Fibroblast of lung (primary cell): ENCODE results near the gene EDA. TPM values are rescaled to one million over a fixed set of nuclear protein-coding genes. Genes with fewer than 3 reads are reported as not detected.

Experiments used
- DNase-seq, 2 donors: peaks; one replicate each; pipeline versions ENCODE4 v3.0.0 to v3.0.0-alpha.2; 2010; ENCODE audit warnings: low read depth in 2 of 2
- H2AFZ ChIP-seq: 2 replicates; pipeline ENCODE4 v1.5.1; 2012; ENCODE audit warnings: low read length, control low read depth, inconsistent platforms
- H3K27ac ChIP-seq: 2 replicates; pipeline ENCODE4 v1.5.1; 2011; ENCODE audit warnings: low read length, control low read depth; ENCODE audit not compliant: insufficient read depth
- H3K27me3 ChIP-seq: 2 replicates; pipeline ENCODE4 v1.5.1; 2011; ENCODE audit warnings: mild to moderate bottlenecking, low read length; ENCODE audit not compliant: control insufficient read depth, insufficient read depth
- H3K36me3 ChIP-seq: 2 replicates; pipeline ENCODE4 v1.5.1; 2011; ENCODE audit warnings: low read length; ENCODE audit not compliant: control insufficient read depth, insufficient read depth
- H3K4me1 ChIP-seq: 2 replicates; pipeline ENCODE4 v1.5.1; 2011; ENCODE audit warnings: low read length; ENCODE audit not compliant: control insufficient read depth, insufficient read depth; ENCODE audit errors: extremely low read depth
- H3K4me2 ChIP-seq: 2 replicates; pipeline ENCODE4 v1.5.1; 2011; ENCODE audit warnings: low read length, control low read depth; ENCODE audit not compliant: insufficient read depth; ENCODE audit errors: extremely low read depth
- H3K4me3 ChIP-seq, 4 experiments: fragments of 200-600 bp in 1 of 4; sonication (generic) in 1 of 4; replicated peaks in 1 of 4; 2 replicates each; pipeline ENCODE4 v1.5.1; 2011 to 2016; ENCODE audit warnings: low read length in 4 of 4, low read depth in 3 of 4, mild to moderate bottlenecking in 3 of 4, control low read depth in 2 of 4, inconsistent platforms in 1 of 4, mixed read lengths in 1 of 4; ENCODE audit not compliant: insufficient read depth in 1 of 4; ENCODE audit errors: control extremely low read depth in 1 of 4
- H3K79me2 ChIP-seq: 2 replicates; pipeline ENCODE4 v1.5.1; 2012; ENCODE audit warnings: mild to moderate bottlenecking, low read length, inconsistent platforms; ENCODE audit not compliant: control insufficient read depth, insufficient read depth
- H3K9ac ChIP-seq: 2 replicates; pipeline ENCODE4 v1.5.1; 2011; ENCODE audit warnings: mild to moderate bottlenecking, low read length, control low read depth; ENCODE audit not compliant: insufficient read depth
- H3K9me3 ChIP-seq: 2 replicates; pipeline ENCODE4 v1.5.1; 2012; ENCODE audit warnings: low read depth, low read length; ENCODE audit not compliant: control insufficient read depth, insufficient read depth
- H4K20me1 ChIP-seq: 2 replicates; pipeline ENCODE4 v1.5.1; 2011; ENCODE audit warnings: low read length; ENCODE audit not compliant: control insufficient read depth, insufficient read depth; ENCODE audit errors: extremely low read depth
- EZH2 ChIP-seq: IDR thresholded peaks from 2 replicates; pipeline ENCODE4 v1.5.1; 2012; ENCODE audit warnings: low read length, control low read depth, mild to moderate bottlenecking; ENCODE audit errors: missing control alignments
- polyA plus RNA-seq, 2 donors: library from polyadenylated mRNA; depleted of rRNA in 1 of 2; stranded (reverse) in 1 of 2; unstranded in 1 of 2; fragments of >200 nt; gene quantifications; 2 replicates each; pipeline ENCODE4 v1.2.1, GENCODE V29; 2011 to 2012; ENCODE audit warnings: missing spikeins in 1 of 2
- total RNA-seq: library from RNA; depleted of rRNA; stranded (reverse); fragments of >200 nt; gene quantifications from 2 replicates; pipeline ENCODE4 v1.2.1, GENCODE V29; 2014
- TF ChIP-seq, protein P1 (sequence below), 2 donors: IDR thresholded peaks in 1 of 2; conservative IDR thresholded peaks in 1 of 2; 1 replicate in 1 of 2; 2 replicates in 1 of 2; pipeline ENCODE4 v1.5.1; 2011 to 2012; ENCODE audit warnings: low read length in 2 of 2, control low read depth in 1 of 2, inconsistent platforms in 1 of 2, low read depth in 1 of 2, mild to moderate bottlenecking in 1 of 2

EDA gene
- total and polyA plus RNA-seq, 2 donors (not counting 1 experiment from before 2014, with no cell fraction given), result 0.17 to 0.20 TPM

DNA sequence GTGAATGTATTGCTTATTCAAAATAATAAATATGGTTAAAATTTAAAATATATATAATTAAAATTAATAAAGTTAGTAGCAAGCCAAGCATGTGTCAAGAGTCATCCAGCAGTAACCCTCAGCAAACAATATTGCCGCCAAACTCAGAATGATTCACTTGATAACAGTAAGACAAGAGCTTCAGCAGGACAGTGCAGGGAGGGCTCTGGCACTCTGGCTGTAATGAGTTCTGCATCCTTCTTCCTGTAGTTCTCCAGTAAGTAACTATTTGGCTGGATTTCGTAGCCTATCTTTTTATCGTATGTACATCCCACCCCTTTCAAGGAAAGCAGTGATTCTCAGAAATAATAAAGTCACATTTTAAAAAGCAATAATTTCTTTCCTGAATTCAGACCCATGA, 464.0 kb downstream of the EDA start:
- no peaks in the 10 kb centered on the region for H3K27me3 ChIP-seq
- no peaks in the 10 kb centered on the region for H4K20me1 ChIP-seq
- no peaks in the 10 kb centered on the region for H3K4me1 ChIP-seq
- no peak overlapping the region for H3K4me2 ChIP-seq
- H2AFZ ChIP-seq, result no peak overlapping the region
- DNase-seq, result no peak
- no peaks in the 10 kb centered on the region for H3K36me3 ChIP-seq
- H3K9ac ChIP-seq, result no peak overlapping the region
- H3K4me3 ChIP-seq, result no peak overlapping the region
- no peaks in the 10 kb centered on the region for H3K9me3 ChIP-seq
- H3K79me2 ChIP-seq, result no peaks in the 10 kb centered on the region
- H3K27ac ChIP-seq, result no peak overlapping the region
- no peak for TF ChIP-seq EZH2
- TF ChIP-seq, protein P1, sequence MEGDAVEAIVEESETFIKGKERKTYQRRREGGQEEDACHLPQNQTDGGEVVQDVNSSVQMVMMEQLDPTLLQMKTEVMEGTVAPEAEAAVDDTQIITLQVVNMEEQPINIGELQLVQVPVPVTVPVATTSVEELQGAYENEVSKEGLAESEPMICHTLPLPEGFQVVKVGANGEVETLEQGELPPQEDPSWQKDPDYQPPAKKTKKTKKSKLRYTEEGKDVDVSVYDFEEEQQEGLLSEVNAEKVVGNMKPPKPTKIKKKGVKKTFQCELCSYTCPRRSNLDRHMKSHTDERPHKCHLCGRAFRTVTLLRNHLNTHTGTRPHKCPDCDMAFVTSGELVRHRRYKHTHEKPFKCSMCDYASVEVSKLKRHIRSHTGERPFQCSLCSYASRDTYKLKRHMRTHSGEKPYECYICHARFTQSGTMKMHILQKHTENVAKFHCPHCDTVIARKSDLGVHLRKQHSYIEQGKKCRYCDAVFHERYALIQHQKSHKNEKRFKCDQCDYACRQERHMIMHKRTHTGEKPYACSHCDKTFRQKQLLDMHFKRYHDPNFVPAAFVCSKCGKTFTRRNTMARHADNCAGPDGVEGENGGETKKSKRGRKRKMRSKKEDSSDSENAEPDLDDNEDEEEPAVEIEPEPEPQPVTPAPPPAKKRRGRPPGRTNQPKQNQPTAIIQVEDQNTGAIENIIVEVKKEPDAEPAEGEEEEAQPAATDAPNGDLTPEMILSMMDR (conservative IDR thresholded peaks at IDR 0.05 in 1 of 2, IDR thresholded peaks at IDR 0.05 in 1 of 2; ENCODE audit: low read depth in 1 of 2, low read length in 2 of 2), result no peak

DNA sequence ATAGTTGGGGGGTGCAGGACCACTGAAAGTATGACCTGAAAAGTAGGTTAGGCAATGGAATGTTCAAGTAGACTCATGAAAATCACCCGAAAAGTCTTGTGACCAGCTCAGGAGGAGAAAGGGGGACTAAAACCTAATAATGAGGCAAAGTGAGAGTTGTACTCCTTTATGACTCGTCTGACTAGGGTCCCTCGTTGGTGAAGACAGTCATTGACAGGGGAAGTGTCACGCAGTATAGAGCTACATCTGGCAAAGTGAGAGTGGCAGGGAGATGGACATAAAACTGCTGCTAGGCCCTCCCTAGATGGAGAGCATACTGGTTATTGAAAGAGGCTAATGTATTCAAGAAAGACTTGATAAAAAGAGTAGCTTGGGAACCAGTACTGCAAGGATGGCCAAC, 466.8 kb downstream of the EDA start:
- H3K9me3 ChIP-seq, result no peaks in the 10 kb centered on the region
- no peak overlapping the region for H2AFZ ChIP-seq
- H3K27ac ChIP-seq, result no peak overlapping the region
- no peak overlapping the region for H3K4me2 ChIP-seq
- H3K4me1 ChIP-seq, result peaks cover 2% of the 10 kb centered on the region
- DNase-seq, result no peak
- H4K20me1 ChIP-seq, result no peaks in the 10 kb centered on the region
- no peak overlapping the region for H3K4me3 ChIP-seq
- H3K27me3 ChIP-seq, result no peaks in the 10 kb centered on the region
- no peak for TF ChIP-seq EZH2
- TF ChIP-seq, protein P1 (conservative IDR thresholded peaks at IDR 0.05 in 1 of 2, IDR thresholded peaks at IDR 0.05 in 1 of 2; ENCODE audit: low read depth in 1 of 2, low read length in 2 of 2), result no peak
- H3K36me3 ChIP-seq, result no peaks in the 10 kb centered on the region
- no peaks in the 10 kb centered on the region for H3K79me2 ChIP-seq
- no peak overlapping the region for H3K9ac ChIP-seq

DNA sequence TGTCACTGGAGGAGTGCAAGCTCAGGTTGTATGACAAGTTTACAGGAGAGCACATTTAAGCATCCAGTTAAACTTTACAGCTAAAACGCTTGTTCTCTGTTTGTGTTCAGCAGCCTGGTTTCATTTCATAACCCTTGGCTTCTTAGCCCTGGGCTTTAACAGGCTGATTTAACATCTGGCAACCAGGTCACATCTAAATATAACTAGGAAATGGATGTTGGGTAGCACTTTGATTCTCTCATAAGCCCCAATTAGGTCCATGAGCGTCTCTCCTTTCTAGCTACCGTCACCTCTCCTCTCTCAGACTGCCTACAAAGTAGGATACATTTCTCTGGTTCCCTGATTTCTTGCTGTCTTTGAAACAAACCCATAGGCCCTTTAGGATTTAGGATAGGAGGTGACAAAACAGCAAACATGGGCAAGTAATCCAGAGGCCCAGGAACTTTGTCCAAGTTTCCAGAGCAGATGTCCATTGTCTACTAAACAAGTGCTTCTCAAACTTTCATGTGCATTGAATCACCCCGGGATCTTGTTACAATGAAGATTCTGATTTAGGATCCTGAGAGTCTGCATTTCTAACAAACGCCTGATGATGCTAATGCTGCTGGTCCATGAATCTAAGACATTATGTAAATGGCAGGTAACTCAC, 468.8 kb downstream of the EDA start:
- no peak for DNase-seq
- Histone ChIP-seq H3K79me2 (no peaks in the 10 kb centered on the region), H3K9ac (no peak overlapping the region), H3K36me3 (no peaks in the 10 kb centered on the region), H4K20me1 (no peaks in the 10 kb centered on the region), H3K4me1 (peaks cover 7% of the 10 kb centered on the region), H3K27ac (no peak overlapping the region), H3K27me3 (no peaks in the 10 kb centered on the region), H3K4me3 (no peak overlapping the region), H3K4me2 (no peak overlapping the region), H2AFZ (no peak overlapping the region), H3K9me3 (no peaks in the 10 kb centered on the region)
- no peak for TF ChIP-seq EZH2
- TF ChIP-seq, protein P1 (conservative IDR thresholded peaks at IDR 0.05 in 1 of 2, IDR thresholded peaks at IDR 0.05 in 1 of 2; ENCODE audit: low read depth in 1 of 2, low read length in 2 of 2), result no peak
